Bronchial epithelial cell (primary cell): Measurements from ENCODE around the gene LUC7L2. TPM values are rescaled to one million over a fixed set of nuclear protein-coding genes. Genes with fewer than 3 reads are reported as not detected.

Experiments
- DNase-seq: peaks from one replicate; pipeline ENCODE4 v3.0.0-alpha.2; 2010; ENCODE audit warnings: low read depth
- FAIRE-seq: peaks from 2 replicates; lab custom pipeline; 2011; peaks lifted over from hg19 to GRCh38; lab: Jason Lieb, UNC
- H3K27me3 ChIP-seq: 2 replicates; pipeline ENCODE4 v1.5.1; 2011; ENCODE audit warnings: low read length; ENCODE audit not compliant: control insufficient read depth, insufficient read depth
- H3K36me3 ChIP-seq: 2 replicates; pipeline ENCODE4 v1.5.1; 2011; ENCODE audit warnings: low read length; ENCODE audit not compliant: control insufficient read depth, insufficient read depth
- H3K4me3 ChIP-seq: 2 replicates; pipeline ENCODE4 v1.5.1; 2011; ENCODE audit warnings: mild to moderate bottlenecking, low read depth, low read length, control low read depth
- CTCF ChIP-seq: IDR thresholded peaks from 2 replicates; pipeline ENCODE4 v1.5.1; 2011; ENCODE audit warnings: mild to moderate bottlenecking, moderate library complexity, low read length, control low read depth, inconsistent platforms; ENCODE audit not compliant: insufficient read depth, severe bottlenecking
- total RNA-seq: library from RNA; depleted of rRNA; stranded (reverse); fragments of >200 nt; gene quantifications from 2 replicates; pipeline ENCODE4 v1.2.1, GENCODE V29; 2014

The LUC7L2 gene
- total RNA-seq, 1 donor from 2014 or later = 52.7 TPM

GRCh38 chr7:139339698-139340036 is 20.0 kb upstream of the LUC7L2 start:
- no peaks in the 10 kb centered on the region for H3K27me3 ChIP-seq
- DNase-seq (no peak), FAIRE-seq (no peak)
- H3K4me3 ChIP-seq = peak overlapping the region; percentile 97
- no peak for TF ChIP-seq CTCF
- no peaks in the 10 kb centered on the region for H3K36me3 ChIP-seq

- DNase-seq (peak; percentile 98), FAIRE-seq (peak; percentile 62)
- no peaks in the 10 kb centered on the region for H3K36me3 ChIP-seq
- peak; percentile 74 for TF ChIP-seq CTCF
- H3K27me3 ChIP-seq = no peaks in the 10 kb centered on the region
- peak overlapping the region; percentile 97 for H3K4me3 ChIP-seq
These were observed 19.5 kb upstream of the LUC7L2 start for GRCh38 chr7:139340037-139340807.

DNA sequence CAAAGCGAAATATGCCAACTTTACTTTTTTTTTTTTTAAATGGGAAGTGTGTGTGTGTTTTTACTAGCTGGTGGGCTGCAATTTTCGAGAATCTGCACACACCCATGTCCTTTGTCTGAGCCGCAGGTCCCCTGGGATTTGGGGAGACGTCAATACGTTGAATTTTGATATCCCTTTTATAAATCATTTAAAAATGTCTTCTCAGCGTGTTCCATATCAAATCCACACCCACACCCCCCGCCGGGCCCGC is 19.0 kb upstream of the LUC7L2 start:
- TF ChIP-seq CTCF = no peak
- FAIRE-seq (no peak), DNase-seq (no peak)
- no peaks in the 10 kb centered on the region for H3K27me3 ChIP-seq
- H3K4me3 ChIP-seq = peak overlapping the region; percentile 97
- H3K36me3 ChIP-seq = peaks cover 2% of the 10 kb centered on the region

DNA sequence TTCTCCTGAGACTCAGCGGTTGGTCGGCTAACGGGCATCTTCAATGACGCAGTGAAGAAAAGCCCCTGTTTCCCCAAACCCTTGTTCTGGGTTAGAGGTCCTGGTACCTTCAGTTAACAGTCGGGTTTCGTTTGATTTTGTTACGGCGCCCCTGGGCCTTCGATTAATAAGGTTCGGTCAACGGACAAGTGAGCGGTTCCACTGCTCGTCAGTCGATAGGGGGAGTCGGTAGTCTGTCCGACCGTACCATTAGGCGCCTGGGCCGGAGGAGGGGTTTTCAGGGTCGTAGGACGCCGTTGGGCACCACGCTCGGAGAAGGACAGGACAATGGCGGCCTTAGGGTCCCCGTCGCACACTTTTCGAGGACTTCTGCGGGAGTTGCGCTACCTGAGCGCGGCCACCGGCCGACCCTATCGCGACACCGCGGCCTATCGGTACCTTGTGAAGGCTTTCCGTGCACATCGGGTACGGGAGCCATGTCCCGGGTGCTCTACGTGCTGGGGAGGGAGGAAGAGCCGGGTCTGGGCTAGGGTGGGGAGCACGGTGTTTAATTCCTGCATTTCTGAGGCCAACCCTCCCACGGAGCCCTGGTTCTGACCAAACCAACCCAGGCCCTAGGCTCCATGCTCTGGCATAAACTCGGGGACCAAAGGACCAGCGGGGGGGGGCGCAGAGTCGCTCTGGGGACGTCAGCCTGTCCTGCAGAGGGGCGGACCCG is 18.5 kb upstream of the LUC7L2 start, which contains the start of gene FMC1:
FMC1 (plus strand) TSS at position 280 of the 718 bp plus-strand sequence; CDS start at position 328, 48 bp downstream.
- H3K36me3 ChIP-seq = peaks cover 2% of the 10 kb centered on the region
- peak within 1 kb of the TSS; percentile 97 for H3K4me3 ChIP-seq
- peak; percentile 47 for TF ChIP-seq CTCF
- FAIRE-seq (no peak), DNase-seq (peak; percentile 83)
- H3K27me3 ChIP-seq = no peaks in the 10 kb centered on the region

- DNase-seq = peak; percentile 77
- no peak for FAIRE-seq
- H3K36me3 ChIP-seq = peaks cover 2% of the 10 kb centered on the region
- peak overlapping the region; percentile 97 for H3K4me3 ChIP-seq
- TF ChIP-seq CTCF = no peak
- no peaks in the 10 kb centered on the region for H3K27me3 ChIP-seq
These were observed 17.9 kb upstream of the LUC7L2 start for GRCh38 chr7:139341776-139342226.
